Testis (tissue), 3 donors: ENCODE measurements around the gene NLK. TPM values are rescaled to one million over a fixed set of nuclear protein-coding genes. Genes with fewer than 3 reads are reported as not detected.

Experiments
- DNase-seq: peaks from one replicate; pipeline ENCODE4 v3.0.0-alpha.2; 2019
- H3K27ac ChIP-seq, 2 donors: fragments of 200-600 bp; sonication (generic); one replicate each; pipeline ENCODE4 v1.5.1; 2019
- H3K27me3 ChIP-seq: fragments of 200-600 bp; sonication (generic); one replicate; pipeline ENCODE4 v1.5.1; 2019
- H3K36me3 ChIP-seq: fragments of 200-600 bp; sonication (generic); one replicate; pipeline ENCODE4 v1.5.1; 2017; ENCODE audit warnings: low read depth; ENCODE audit errors: missing control alignments
- H3K4me1 ChIP-seq: fragments of 200-600 bp; sonication (generic); one replicate; pipeline ENCODE4 v1.5.1; 2019
- H3K4me3 ChIP-seq, 2 donors: fragments of 200-600 bp; sonication (generic); one replicate each; pipeline ENCODE4 v1.5.1; 2017 to 2019
- H3K9me3 ChIP-seq: fragments of 200-600 bp; sonication (generic); one replicate; pipeline ENCODE4 v1.5.1; 2017
- CTCF ChIP-seq, 3 experiments: fragments of 450-650 bp in 2 of 3; fragments of 200-600 bp in 1 of 3; sonication (generic) in 1 of 3; IDR thresholded peaks; one replicate each; pipeline ENCODE4 v1.5.1; 2016 to 2019; ENCODE audit warnings: antibody characterized with exemption in 3 of 3, mild to moderate bottlenecking in 2 of 3, moderate library complexity in 1 of 3
- POLR2A ChIP-seq: fragments of 450-650 bp; IDR thresholded peaks from one replicate; pipeline ENCODE4 v1.6.1; 2017; ENCODE audit warnings: antibody characterized with exemption, mild to moderate bottlenecking, moderate library complexity
- WGBS, 2 donors: methylation state at CpG; one replicate each; pipeline ENCODE4 v1.1.5; 2018; 5-methylcytosine and 5-hydroxymethylcytosine counted together
- intact Hi-C: fragments of 100-400 bp; cut with DNase I; formaldehyde crosslinking; loops from one replicate; pipeline ENCODE4 v1.15.1; 2023; ENCODE audit warnings: low total_unique reads
- polyA plus RNA-seq: library from polyadenylated mRNA; stranded (reverse); fragments of 350-450 nt; fragmentation: Illumina TruSeq; extraction: RNeasy Lipid Tissue Mini Kit (QIAGEN cat#74804); gene quantifications from one replicate; pipeline ENCODE4 v1.2.3, GENCODE V29; 2014; ENCODE audit warnings: low read depth, low replicate concordance; ENCODE audit not compliant: insufficient read depth
- total RNA-seq, 2 donors: library from RNA; depleted of rRNA; stranded (reverse); fragments of >200 nt; gene quantifications; one replicate each; pipeline ENCODE4 v1.2.3, GENCODE V29; 2016

Gene NLK
- total and polyA plus RNA-seq, 3 donors from 2014 or later = 40.8 to 54.4 (median 47.0) TPM

GRCh38 chr17:28216052-28216451 lies 173.6 kb downstream of the NLK start:
- Histone ChIP-seq H3K27me3 (no peaks in the 10 kb centered on the region), H3K9me3 (no peaks in the 10 kb centered on the region), H3K4me1 (no peaks in the 10 kb centered on the region), H3K4me3 (no peak overlapping the region), H3K27ac (no peak overlapping the region), H3K36me3 (no peaks in the 10 kb centered on the region)
- no peak for DNase-seq
- intact Hi-C loops = no loop called here
- TF ChIP-seq CTCF (IDR thresholded peaks at IDR 0.05) (no peak), POLR2A (no peak)
- 91 to 100% methylated on average over 3 of the region's 3 CpGs for WGBS, 2 donors

- H3K4me3 ChIP-seq = no peak overlapping the region
- no peak for DNase-seq
- no peaks in the 10 kb centered on the region for H3K36me3 ChIP-seq
- H3K4me1 ChIP-seq = no peaks in the 10 kb centered on the region
- intact Hi-C loops = no loop called here
- H3K27ac ChIP-seq = no peak overlapping the region
- H3K27me3 ChIP-seq = no peaks in the 10 kb centered on the region
- no peaks in the 10 kb centered on the region for H3K9me3 ChIP-seq
- no peak for TF ChIP-seq POLR2A
- TF ChIP-seq CTCF (IDR thresholded peaks at IDR 0.05) = no peak
- WGBS, 2 donors = 23 to 38% methylated on average over 1 of the region's 1 CpG
These were observed 174.1 kb downstream of the NLK start for GRCh38 chr17:28216528-28216927.

- 95 to 96% methylated on average over 7 of the region's 7 CpGs for WGBS, 2 donors
- intact Hi-C loops = no loop called here
- Histone ChIP-seq H3K27me3 (no peaks in the 10 kb centered on the region), H3K27ac (no peak overlapping the region), H3K4me1 (no peaks in the 10 kb centered on the region), H3K36me3 (no peaks in the 10 kb centered on the region), H3K9me3 (no peaks in the 10 kb centered on the region), H3K4me3 (no peak overlapping the region)
- TF ChIP-seq POLR2A = no peak
- no peak for TF ChIP-seq CTCF (IDR thresholded peaks at IDR 0.05)
- no peak for DNase-seq
These were observed 177.3 kb downstream of the NLK start for GRCh38 chr17:28219771-28220170.

- Histone ChIP-seq H3K9me3 (no peaks in the 10 kb centered on the region), H3K27ac (no peak overlapping the region), H3K4me3 (no peak overlapping the region), H3K36me3 (no peaks in the 10 kb centered on the region), H3K27me3 (no peaks in the 10 kb centered on the region), H3K4me1 (peaks cover 4% of the 10 kb centered on the region)
- DNase-seq = no peak
- 77 to 82% methylated on average over 4 of the region's 4 CpGs for WGBS, 2 donors
- TF ChIP-seq CTCF (IDR thresholded peaks at IDR 0.05) (no peak), POLR2A (no peak)
- intact Hi-C loops = no loop called here
These were observed 179.4 kb downstream of the NLK start for GRCh38 chr17:28221751-28222414.

- WGBS, 2 donors = 74 to 93% methylated on average over 3 of the region's 3 CpGs
- intact Hi-C loops = no loop called here
- Histone ChIP-seq H3K36me3 (no peaks in the 10 kb centered on the region), H3K4me1 (peaks cover 23% of the 10 kb centered on the region), H3K27ac (peak overlapping the region; percentile 77 to 88), H3K4me3 (no peak overlapping the region), H3K9me3 (no peaks in the 10 kb centered on the region), H3K27me3 (no peaks in the 10 kb centered on the region)
- peak; percentile 13 for DNase-seq
- TF ChIP-seq CTCF (IDR thresholded peaks at IDR 0.05) = no peak
- TF ChIP-seq POLR2A = no peak
These were observed 182.8 kb downstream of the NLK start for GRCh38 chr17:28225271-28225670.
